NCI-H2227 (cell line): ENCODE measurements around the gene TPBGL.
"Not testable (repeated sequence)": the region's sequence is repeated elsewhere in the genome, so short reads cannot be mapped to it uniquely, and the experiment has no call there.

ENCODE experiments used
- DNase-seq: peaks from one replicate; lab custom pipeline; 2025; ENCODE audit not compliant: unreplicated experiment; lab: John Stamatoyannopoulos, UW

The TPBGL gene

DNA sequence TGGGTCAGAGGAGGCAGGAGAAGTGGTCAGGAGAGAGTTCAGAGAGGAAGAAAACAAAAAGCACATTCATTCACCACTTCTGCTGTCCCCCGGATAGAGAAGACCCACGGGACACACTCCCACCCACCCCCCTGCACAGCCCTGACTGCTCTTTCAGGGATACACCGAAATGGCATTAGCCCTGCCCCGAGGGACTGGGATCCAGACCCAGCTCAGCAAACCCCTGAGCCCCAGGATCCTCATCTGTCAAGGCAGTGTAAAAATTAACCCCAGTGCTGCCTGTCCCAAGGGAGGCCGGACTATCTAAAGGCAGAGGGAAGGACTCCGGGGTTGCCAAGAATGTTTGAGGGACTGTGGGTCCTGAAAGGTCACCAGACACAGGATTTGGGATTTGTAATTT is 31.2 kb downstream of the TPBGL start:
- no peak for DNase-seq

DNA sequence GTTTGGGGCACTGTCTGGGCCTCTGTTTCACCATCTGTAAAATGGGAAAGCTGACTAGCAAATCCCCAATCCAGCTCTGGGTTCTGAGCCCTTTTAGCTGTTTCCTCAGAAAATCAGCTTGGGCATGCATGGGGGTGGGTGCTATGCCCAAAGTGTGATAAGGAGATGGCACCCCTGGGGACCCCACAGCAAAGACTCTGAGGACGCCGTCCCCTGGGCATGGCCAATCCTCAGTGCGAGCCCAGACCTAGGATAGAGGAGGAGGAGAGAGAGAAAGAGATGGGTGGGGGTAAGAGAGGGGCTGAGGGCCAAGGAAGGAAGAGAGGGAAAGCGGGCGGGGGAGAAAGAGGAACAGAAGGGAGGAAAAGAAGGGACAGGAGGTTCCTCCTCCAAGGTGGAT is 31.8 kb downstream of the TPBGL start:
- DNase-seq: no peak

DNA sequence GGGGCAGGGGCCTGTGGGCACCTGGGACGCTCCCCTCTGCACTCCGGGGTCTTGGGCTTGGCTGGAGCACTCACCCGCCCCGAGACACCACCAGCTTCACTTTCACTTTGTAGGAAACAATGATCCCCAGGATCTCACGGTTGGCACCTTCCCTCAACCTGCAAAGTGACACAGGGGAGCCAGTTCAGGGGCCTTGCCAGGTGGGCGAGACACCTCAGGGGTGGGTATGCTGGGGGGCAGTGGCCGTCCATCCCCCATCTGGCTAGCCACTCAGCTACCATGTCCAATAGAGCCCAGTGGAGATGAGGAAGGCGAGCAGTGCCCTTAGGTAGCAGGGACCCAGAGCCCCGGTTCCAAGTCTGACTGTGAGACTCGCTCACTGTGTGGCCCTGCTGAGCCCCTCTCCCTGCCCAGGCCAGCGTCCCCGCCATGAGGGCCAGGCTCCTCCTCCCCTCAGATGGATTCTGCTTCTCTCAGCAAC is 32.3 kb downstream of the TPBGL start:
- DNase-seq: no peak

DNA sequence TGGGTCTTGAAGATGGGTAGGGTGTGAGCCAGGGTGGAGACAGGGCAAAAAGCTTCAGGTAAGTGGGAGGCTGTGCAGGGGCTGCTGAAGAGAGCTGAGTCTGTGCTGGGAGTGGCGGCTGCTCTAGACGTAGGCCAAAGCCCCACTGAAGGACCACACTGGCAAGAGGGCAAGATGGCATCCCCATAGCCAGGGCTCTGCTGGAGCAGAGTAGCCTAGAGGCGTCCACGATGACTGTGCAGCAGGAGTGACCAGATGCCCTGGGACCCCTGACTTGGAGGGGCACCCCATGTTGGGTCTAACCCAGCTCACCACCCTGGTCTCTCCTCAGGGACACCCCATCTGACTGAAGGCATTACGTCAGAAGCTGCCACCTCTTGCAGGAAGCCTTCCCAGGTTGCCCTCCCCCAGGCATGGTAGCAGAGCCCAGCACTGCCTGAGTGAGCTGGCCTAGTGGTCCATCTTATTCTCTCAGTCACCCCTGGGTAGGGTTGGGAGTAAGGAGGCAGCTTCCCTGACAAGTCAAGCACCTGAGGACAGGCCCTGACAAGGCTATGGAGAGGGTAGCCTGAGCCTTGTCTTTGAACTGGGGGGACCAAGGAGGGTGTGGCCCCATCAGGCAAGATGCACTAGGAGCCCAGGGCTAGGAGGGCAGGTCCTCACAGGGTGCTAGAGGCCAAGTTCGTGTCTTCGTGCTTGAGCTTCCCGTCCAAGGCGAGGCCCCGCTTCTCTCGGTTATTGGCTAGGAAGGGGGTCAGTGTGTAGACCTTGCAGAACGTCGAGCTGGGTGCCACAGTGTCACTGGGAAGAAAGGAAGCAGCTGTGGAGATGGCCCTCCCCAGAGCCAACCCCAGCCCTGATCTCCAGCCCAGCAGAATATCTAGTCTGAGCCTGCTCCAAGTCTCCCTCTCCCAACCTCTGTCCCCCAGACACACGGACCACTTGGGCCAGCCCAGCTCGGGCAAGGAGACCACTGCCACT is 33.1 kb downstream of the TPBGL start:
- DNase-seq: no peak

DNA sequence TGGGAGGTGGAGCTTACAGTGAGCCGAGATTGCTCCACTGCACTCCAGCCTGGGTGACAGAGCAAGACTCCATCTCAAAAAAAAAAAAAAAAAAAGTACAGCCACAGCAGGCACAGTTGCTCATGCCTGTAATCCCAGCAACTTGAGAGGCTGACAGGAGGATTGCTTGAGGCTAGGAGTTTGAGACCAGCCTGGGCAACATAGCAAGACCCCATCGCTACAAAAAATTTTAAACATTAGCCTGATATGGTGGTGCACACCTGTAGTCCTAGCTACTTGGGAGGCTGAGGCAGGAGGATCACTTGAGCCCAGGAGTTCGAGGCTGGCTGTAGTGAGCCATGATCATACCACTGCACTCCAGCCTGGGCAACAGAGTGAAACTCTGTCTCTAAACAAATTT is 34.1 kb downstream of the TPBGL start:
- DNase-seq: not testable (repeated sequence)

DNA sequence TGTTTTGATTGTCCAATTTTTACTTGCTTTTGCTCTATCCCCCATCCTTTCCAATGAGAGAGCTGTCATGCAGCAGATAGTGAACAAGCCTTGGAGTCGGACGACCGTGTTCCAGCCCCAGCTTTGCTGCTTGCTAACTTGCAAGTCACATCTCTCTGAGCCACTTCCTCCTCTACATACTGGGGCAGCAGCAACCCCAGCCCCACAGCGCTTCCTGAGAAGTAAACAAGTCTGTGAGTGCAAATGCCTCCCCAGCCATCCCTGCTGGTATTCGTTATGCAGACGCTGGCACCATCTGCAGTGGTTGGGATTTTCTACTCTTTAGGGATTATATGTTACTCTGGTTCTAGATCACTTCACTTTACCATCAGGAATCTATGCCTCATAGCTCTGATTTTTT is 35.0 kb downstream of the TPBGL start:
- no peak for DNase-seq

DNA sequence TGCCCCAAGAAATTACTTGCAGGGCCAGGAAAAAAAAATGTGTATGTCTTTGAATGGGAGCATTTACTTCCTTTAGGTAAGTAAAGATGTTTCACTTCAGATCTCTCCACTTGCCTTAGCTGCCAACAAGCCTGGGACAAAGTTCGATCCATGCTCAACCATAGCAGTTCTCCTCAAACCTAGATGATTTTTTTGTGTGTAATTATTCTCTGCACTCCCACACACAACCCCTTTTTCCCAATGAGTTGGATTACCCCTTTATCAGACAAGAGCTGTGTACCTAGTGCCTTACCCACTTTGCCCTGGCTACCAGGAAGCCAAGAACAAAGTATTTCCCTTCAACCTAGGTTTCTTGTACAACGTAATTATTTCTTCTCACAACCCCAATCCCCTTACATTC is 35.6 kb downstream of the TPBGL start:
- DNase-seq: no peak

DNA sequence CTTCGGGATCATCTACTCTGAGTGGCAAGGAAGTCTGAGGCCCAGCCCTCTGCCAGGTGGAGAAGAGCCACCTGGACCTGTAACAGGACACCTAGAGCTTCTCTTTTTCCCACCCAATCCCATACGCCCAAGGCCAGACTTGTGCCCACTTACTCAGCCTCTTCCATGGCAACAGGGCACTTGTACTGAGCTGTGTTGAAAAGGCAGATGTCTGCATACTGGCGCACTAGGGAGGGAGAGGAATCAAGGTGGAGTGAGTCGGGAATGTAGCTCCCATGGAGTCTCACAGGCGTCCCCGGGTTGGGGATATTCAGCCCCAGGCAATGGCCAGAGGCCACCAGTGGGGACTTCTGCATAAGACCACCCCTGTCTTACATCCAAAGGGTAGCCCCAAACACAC is 36.1 kb downstream of the TPBGL start:
- no peak for DNase-seq

DNA sequence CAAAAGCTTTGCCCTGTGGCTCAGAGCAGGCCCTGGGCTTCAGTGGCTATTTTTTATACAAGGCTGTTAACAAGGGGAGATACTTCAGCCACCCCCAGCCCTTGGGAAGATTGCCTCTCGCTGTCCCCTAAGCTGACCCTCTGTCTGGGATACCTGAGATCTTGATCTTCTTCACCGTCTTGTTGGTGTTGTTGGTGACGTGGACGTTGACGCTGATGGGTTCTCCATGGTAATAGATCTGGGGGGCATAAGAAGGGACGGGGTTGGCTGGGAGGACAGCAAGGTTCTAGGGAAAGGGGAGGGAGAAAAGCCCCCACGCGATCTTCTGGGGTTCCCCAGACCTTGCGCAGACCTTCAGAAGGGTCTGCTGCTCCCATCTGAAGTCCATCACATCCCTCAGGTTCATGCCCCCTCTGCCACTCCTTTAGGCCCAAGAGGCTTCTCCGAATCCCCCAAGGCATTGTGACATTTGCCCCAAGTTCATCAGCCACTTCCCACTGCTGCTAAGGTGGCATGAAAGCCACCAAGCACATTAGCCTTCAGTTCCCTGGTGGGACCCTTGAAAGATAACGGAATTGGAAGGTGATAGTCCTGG is 36.7 kb downstream of the TPBGL start:
- no peak for DNase-seq

DNA sequence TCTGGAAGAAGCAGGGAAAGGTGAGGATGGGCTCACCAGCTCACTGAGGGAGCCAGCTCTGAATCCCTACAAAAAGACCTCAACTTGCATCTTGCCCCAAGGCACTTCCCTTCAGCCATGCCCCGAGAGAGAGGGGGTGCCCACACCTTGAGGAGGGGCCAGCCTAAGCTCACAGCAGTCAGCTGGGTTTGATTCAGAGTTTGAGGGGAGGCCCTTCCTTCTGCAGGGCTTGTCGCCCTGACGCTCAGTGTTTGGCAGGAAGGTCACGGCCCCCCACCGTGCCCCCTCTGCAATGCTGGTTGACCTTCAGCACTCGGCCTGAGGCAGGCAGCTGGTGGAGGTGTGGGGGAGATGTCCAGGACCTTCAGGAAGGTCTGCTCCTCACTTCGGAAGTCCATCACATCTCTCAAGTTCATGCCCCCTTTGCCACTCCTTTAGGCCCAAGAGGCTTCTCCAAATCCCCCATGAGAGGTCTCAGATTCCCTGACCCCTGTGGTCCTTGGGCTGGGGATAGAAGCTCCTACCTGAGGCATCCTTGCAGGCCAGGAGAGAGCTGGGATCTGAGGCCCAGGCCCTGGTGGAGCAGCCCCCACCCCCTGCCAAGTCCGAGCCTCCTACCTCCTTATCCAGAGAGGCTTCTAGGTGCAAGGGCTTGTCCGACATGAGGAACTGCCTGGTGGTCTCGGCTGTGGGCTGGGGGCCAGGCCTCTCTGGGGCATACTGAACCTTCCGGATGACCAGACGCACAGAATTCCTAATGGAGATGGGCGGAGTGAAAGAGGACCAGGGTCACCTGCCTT is 37.6 kb downstream of the TPBGL start:
- DNase-seq: no peak

DNA sequence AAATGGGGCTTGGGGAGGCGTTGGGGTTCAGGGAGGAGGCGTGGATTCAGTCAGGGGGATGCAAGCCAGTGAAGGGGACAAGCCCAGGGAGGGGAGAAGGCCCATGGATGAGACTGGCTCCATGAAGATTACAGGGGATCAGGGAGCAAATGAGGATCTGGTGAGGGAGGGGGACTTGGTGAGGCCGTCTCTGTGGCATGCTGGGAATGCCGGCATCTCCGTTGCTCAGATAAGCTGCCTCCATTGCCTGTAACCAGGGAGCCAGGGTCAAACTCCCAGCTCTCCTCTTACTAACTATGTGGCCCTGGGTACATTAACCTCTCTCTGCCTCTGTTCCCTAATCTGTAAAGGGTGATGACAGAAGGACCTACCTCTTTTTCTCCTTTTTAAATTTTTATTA is 38.7 kb downstream of the TPBGL start:
- no peak for DNase-seq

DNA sequence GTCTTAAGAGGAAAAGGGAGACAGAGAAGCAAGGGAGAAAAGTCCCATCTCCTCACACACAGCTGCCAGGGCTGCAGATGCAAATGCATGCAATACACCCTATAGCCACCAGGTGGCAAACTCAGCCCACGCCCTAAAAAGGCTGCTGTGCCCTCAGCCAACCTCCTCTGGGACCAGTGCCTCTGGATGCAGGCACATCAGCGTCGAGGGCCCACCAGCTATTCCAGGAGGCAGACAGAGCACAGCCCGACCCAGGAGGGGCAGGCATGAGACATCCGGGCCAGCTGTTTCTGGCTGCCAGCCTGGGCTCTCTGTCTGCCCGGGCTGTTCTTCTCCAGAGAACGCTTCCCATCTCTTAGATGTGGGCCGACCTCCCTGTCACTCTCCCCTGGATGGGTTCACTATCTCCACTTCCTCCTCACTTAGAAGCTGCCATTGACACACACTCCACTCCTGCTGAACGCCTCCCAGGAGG is 39.7 kb downstream of the TPBGL start:
- DNase-seq: peak; percentile 84

DNA sequence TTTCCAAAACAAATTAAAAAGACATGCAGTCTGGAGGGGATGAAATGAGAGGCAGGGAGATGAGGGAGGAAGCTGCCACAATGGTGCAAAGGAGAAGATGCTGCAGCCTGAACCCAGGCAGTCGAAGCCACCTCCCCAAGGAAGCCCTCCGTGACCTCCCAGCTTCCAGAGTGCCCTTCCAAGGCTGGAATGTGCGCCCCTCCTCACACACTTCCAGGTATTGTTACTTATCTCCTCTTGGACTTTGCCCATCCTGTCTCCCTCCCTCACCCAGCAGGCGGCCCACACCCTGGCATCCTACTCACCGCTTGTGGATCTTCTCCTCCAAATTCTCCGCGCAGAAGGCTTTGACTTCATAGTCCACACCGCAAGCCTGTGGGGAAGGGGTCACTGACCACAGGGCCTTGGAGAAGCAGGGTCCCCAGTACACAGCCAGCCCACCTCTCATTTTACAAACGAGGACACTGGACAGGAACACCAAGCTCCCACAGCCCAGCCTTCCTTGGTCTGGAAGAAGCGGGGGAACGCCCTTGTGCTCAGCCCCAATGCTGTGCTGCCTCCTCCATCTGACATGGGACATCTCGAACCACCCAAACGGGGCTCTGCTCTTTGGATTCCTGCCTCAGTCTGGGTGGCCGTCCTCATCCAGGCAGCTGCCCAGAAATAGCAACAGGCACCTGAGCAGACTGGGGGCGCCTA is 40.3 kb downstream of the TPBGL start:
- no peak for DNase-seq

DNA sequence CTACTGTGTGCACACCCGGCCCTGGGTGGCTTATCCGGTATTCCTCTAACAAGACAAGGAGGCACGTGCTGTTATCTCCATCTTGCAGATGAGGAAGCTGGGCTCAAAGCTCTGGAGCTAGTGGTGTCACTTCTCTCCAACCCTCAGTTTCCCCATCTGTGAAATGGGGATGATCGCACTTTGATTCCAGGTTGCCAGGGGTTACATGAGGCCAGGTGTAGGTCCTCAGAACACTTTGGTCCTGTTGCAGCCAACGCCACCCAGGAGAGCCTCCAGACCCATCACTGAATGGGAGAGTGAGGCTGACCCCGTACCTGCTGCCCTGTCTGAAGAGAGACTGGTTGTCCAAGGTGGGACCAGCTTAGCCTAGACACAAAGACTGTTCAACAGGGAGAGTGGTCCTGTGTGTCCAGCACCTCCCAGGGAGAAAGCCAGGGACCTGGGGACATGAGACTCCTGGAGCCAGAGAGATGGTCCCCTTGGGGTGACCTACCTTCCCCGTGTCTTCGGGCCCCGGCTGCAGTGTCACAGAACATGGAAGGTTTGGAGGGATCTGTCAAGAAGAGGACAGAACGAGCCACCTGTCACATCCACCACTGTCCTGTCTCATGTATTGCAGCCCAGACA is 41.0 kb downstream of the TPBGL start:
- no peak for DNase-seq

DNA sequence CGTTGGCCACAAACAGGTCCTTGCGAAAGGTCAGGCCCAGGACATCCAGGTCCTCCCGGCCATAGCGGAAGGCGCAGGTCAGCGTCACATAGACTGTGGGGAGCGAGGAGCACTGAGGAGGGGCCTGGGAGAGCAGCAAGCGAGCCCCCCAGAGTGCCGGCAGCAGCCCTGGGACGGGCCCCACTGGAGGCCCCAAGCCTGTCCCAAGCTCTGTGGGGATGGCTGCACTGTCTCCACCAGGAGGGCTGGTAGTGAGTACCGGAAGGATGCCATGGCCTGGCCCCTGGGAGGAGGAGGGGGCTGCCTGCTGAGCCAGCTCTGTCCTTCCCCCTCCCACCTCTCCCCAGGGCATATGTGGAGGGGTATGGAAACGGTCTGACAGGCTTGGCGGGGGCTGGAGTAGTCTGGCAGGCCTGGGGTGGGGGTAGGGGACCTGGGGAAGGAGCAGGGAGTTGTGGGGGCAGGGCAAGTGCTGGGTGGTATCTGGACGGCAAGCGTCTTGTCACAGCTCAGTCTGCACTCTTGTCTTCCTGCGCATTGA is 42.9 kb downstream of the TPBGL start:
- DNase-seq: no peak

DNA sequence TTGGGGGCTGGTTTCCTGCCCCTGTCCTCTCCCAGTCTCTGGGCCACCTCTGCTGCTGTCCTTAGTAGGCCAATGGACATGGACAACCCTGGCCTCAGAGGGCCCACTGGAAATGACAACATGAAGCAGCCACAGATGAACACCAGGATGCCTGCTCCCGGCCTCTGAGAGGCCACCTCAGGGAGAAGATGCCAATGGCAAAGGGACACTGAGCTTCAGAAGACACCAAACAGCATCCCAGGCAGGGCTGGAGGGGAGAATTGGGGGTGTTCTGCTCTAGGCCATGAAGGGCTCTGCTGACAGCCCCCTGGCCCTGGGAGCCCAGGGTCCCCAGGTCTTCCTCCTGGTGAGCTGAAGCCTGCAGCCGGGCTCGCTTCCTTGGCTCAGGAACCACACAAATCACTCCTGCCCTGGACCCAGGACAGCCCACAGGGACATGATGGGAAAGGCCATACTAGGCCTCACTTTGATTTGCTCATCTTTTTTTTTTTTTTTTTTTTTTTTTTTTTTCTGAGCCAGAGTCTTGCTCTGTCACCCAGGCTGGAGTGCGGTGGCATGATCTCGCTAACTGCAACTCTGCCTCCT is 45.3 kb downstream of the TPBGL start:
- DNase-seq: no peak

DNA sequence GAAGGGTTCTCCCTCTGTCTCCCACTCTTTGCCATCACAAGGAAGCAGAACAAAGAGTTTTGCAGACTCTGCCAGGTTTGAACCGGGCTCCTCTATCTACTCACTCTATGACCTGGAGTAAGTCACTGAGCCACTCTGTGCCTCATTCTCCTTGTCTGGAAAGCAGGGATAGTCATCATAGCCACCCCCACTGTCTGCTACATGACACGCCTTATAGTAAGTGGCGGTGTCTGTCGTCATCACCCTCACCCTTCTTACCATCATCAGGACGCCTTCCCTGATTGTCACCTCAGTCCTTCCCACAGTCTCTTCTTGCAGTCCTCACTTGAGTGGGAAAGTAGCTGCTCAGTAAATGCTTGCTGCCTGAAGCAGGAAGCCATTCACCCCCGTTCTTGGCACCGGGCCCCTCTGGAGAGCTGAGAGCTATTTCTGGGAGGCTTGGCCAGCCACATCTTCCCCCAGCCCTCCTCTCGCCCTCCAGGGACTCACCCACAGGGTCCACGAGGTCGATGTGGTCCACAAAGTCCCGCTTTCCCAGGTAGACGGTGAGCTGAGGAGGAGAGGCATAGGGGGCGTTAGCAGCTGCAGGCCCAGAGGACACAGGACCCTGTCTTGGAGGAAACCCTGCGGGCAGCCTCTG is 46.4 kb downstream of the TPBGL start:
- no peak for DNase-seq

DNA sequence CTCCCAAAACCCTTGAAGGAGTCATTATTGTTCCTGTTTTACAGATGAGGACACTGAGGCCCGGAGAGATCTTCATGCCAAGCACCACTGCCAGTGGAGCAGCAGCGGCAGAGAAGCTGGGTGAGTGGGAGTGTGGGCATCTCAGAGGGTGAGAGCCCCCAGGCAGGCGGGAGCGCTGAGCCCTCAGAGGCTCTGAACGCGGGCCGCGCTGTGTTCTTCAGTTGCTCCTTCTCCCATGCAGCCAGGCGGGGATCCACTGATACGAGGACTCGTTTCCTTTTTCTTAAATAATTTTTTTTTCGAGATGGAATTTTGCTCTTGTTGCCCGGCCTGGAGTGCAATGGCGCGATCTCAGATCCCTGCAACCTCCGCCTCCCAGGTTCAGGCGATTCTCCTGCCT is 47.0 kb downstream of the TPBGL start:
- DNase-seq: no peak

DNA sequence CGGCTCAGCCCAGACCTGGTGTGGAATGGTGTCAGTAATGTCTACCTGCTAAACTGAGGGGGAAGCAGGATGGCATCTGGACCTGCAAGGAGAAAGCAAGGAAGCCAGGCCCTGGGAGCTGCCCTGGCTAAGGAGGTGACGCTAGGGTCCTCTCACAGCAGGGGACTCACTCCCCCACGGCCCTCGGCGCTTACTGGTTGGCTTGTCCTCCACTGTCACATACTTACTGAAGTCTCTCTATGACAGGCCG is 48.9 kb downstream of the TPBGL start:
- no peak for DNase-seq

DNA sequence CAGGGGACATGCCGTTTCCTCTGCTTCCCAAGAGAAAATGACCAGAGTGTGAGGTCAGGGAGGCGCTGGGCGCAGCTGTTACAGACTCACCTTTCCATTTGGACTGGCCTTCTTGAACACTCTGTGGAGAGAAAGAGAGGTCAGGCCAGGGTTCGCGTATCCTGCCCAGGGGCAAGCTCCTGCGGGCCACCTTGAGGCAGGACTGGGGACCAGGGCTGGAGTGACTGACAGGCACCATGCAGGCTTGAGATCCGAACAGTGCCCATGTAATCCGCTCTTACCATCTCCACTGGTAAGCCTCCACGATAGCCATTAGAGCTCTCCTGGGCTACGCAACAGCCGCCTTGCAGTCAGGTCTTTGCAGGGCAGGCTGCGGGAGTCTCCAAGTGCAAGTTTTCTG is 49.3 kb downstream of the TPBGL start:
- DNase-seq: no peak
